IMR-90 (cell line): ENCODE data around the gene KBTBD12. TPM values are rescaled to one million over a fixed set of nuclear protein-coding genes. Genes with fewer than 3 reads are reported as not detected.

ENCODE experiments used
- ATAC-seq: fragments of 200-7000 bp; cut with Tn5 transposase; 2 replicates; pipeline ENCODE4 v1.9.1; 2020; ENCODE audit warnings: low read depth, mild to moderate bottlenecking, moderate library complexity
- BruUV-seq: library from RNA; stranded (reverse); fragments of 400-500 nt; replicated peaks from 2 replicates; lab custom pipeline; 2021; lab: Mats Ljungman, UMichigan
- CTCF ChIA-PET: fragments of 300-600 bp; formaldehyde crosslinking; extraction: SDS; loops from one replicate; lab custom pipeline; 2021; ENCODE audit warnings: antibody characterized with exemption; lab: Yijun Ruan, JAX
- POLR2A ChIA-PET: fragments of 300-600 bp; sonication (Branson Sonifier 250); formaldehyde crosslinking; loops from one replicate; lab custom pipeline; 2022; ENCODE audit warnings: antibody characterized with exemption; ENCODE audit not compliant: unreplicated experiment; lab: Charles Lee
- DNase-seq: peaks from one replicate; pipeline ENCODE4 v3.0.0; 2013
- H2AFZ ChIP-seq: replicated peaks from 2 replicates; pipeline ENCODE3; 2013; ENCODE audit warnings: low read length, mild to moderate bottlenecking; ENCODE audit not compliant: poor library complexity
- H2AK5ac ChIP-seq: 2 replicates; pipeline ENCODE4 v1.6.1; 2013; ENCODE audit warnings: low read depth, low read length, inconsistent platforms
- H2AK9ac ChIP-seq: replicated peaks from 2 replicates; pipeline ENCODE3; 2013; ENCODE audit warnings: mild to moderate bottlenecking, low read depth, low read length, moderate library complexity; ENCODE audit not compliant: poor library complexity
- H2BK120ac ChIP-seq: 2 replicates; pipeline ENCODE4 v1.6.1; 2013; ENCODE audit warnings: low read depth, low read length, inconsistent platforms
- H2BK15ac ChIP-seq: 3 replicates; pipeline ENCODE4 v1.6.1; 2013; ENCODE audit warnings: low read depth, low read length, inconsistent platforms
- H2BK20ac ChIP-seq: 2 replicates; pipeline ENCODE4 v1.6.1; 2013; ENCODE audit warnings: low read depth, mild to moderate bottlenecking, inconsistent platforms, low read length, moderate library complexity
- H2BK5ac ChIP-seq: 2 replicates; pipeline ENCODE4 v1.6.1; 2013; ENCODE audit warnings: mild to moderate bottlenecking, low read depth, low read length, inconsistent platforms; ENCODE audit not compliant: poor library complexity, severe bottlenecking
- H3K14ac ChIP-seq: replicated peaks from 2 replicates; pipeline ENCODE4 v1.6.1; 2013; ENCODE audit warnings: low read depth, low read length, inconsistent platforms
- H3K18ac ChIP-seq: 2 replicates; pipeline ENCODE4 v1.6.1; 2013; ENCODE audit warnings: low read depth, low read length, control low read depth
- H3K23ac ChIP-seq: 2 replicates; pipeline ENCODE4 v1.6.1; 2013; ENCODE audit warnings: low read depth, low read length, inconsistent platforms
- H3K27ac ChIP-seq: 2 replicates; pipeline ENCODE4 v1.5.1; 2013; ENCODE audit warnings: mild to moderate bottlenecking, control low read depth, low read length; ENCODE audit not compliant: insufficient read depth
- H3K27me3 ChIP-seq: 2 replicates; pipeline ENCODE4 v1.6.1; 2013; ENCODE audit warnings: low read length; ENCODE audit not compliant: control insufficient read depth, insufficient read depth
- H3K36me3 ChIP-seq: 2 replicates; pipeline ENCODE4 v1.6.1; 2013; ENCODE audit warnings: low read length, mixed read lengths; ENCODE audit not compliant: control insufficient read depth, insufficient read depth
- H3K4ac ChIP-seq: 2 replicates; pipeline ENCODE4 v1.6.1; 2013; ENCODE audit warnings: low read depth, low read length, inconsistent platforms
- H3K4me1 ChIP-seq: 2 replicates; pipeline ENCODE4 v1.6.1; 2013; ENCODE audit warnings: low read length, mixed read lengths; ENCODE audit not compliant: control insufficient read depth, insufficient read depth
- H3K4me2 ChIP-seq: 2 replicates; pipeline ENCODE4 v1.6.1; 2013; ENCODE audit warnings: low read depth, mild to moderate bottlenecking, control low read depth, low read length, moderate library complexity
- H3K4me3 ChIP-seq: 2 replicates; pipeline ENCODE4 v1.5.1; 2013; ENCODE audit warnings: low read depth, mild to moderate bottlenecking, control low read depth, low read length, moderate library complexity; ENCODE audit not compliant: insufficient read depth
- H3K56ac ChIP-seq: 2 replicates; pipeline ENCODE4 v1.6.1; 2013; ENCODE audit warnings: low read length, inconsistent platforms; ENCODE audit not compliant: insufficient read depth; ENCODE audit errors: extremely low read depth
- H3K79me1 ChIP-seq, 2 experiments: 2 replicates each; pipeline ENCODE4 v1.6.1; 2013; ENCODE audit warnings: low read length in 2 of 2, inconsistent platforms in 1 of 2, low read depth in 1 of 2
- H3K9ac ChIP-seq: 2 replicates; pipeline ENCODE4 v1.6.1; 2013; ENCODE audit warnings: low read depth, low read length, control low read depth
- H3K9me1 ChIP-seq: 2 replicates; pipeline ENCODE4 v1.6.1; 2013; ENCODE audit warnings: low read length, inconsistent platforms; ENCODE audit not compliant: insufficient read depth
- H3K9me3 ChIP-seq: 2 replicates; pipeline ENCODE4 v1.6.1; 2013; ENCODE audit warnings: low read length; ENCODE audit not compliant: control insufficient read depth, insufficient read depth
- H4K20me1 ChIP-seq: 2 replicates; pipeline ENCODE4 v1.6.1; 2013; ENCODE audit warnings: low read length, inconsistent platforms; ENCODE audit not compliant: insufficient read depth
- H4K5ac ChIP-seq: 2 replicates; pipeline ENCODE4 v1.6.1; 2013; ENCODE audit warnings: mild to moderate bottlenecking, low read depth, low read length, control low read depth
- H4K8ac ChIP-seq, 2 experiments: 2 replicates each; pipeline ENCODE4 v1.6.1; 2013; ENCODE audit warnings: low read depth in 2 of 2, low read length in 2 of 2, control low read depth in 1 of 2, inconsistent platforms in 1 of 2
- H4K91ac ChIP-seq: 2 replicates; pipeline ENCODE4 v1.6.1; 2013; ENCODE audit warnings: low read depth, low read length, inconsistent platforms; ENCODE audit not compliant: insufficient read depth
- CTCF ChIP-seq: conservative IDR thresholded peaks from 2 replicates; pipeline ENCODE4 v1.5.1; 2012; ENCODE audit warnings: mild to moderate bottlenecking, low read depth, low read length, improper control_type of control experiment
- MAFK ChIP-seq: IDR thresholded peaks from 2 replicates; pipeline ENCODE4 v1.6.1; 2012; ENCODE audit warnings: low read depth, low read length, improper control_type of control experiment
- RAD21 ChIP-seq: IDR thresholded peaks from 2 replicates; pipeline ENCODE4 v1.6.1; 2012; ENCODE audit warnings: low read length, improper control_type of control experiment
- RCOR1 ChIP-seq: IDR thresholded peaks from 2 replicates; pipeline ENCODE4 v1.6.1; 2012; ENCODE audit warnings: mild to moderate bottlenecking, low read length, improper control_type of control experiment; ENCODE audit not compliant: insufficient replicate concordance
- WGBS, 2 experiments: methylation state at CpG; one replicate each; pipeline versions ENCODE4 v1.1.5 to v1.1.7; 2013; ENCODE audit warnings: missing lambda C conversion rate in 2 of 2; ENCODE audit not compliant: insufficient read length in 1 of 2; ENCODE audit errors: extremely low coverage in 2 of 2; 5-methylcytosine and 5-hydroxymethylcytosine counted together
- dilution Hi-C: fragments of 300-500 bp; cut with HindIII; formaldehyde crosslinking; loops from one replicate; pipeline ENCODE4 v1.14.3; 2018; ENCODE audit warnings: low sequenced_read_pairs; ENCODE audit not compliant: unreplicated experiment
- in situ Hi-C: fragments of 300-500 bp; cut with MboI; formaldehyde crosslinking; loops from 3 replicates; pipeline ENCODE4 v1.14.3; 2019; ENCODE audit warnings: low sequenced_read_pairs, inconsistent platforms, mixed read lengths
- intact Hi-C: fragments of 100-400 bp; cut with micrococcal nuclease; formaldehyde crosslinking; loops from 2 replicates; pipeline ENCODE4 v1.10.0; 2022
- polyA plus RNA-seq, 3 experiments: library from polyadenylated mRNA; depleted of rRNA; stranded (reverse); fragments of >200 nt; gene quantifications; 2 replicates each; pipeline ENCODE4 v1.2.3, GENCODE V29; 2012; ENCODE audit warnings: low replicate concordance in 1 of 3
- total RNA-seq: library from RNA; depleted of rRNA; stranded (reverse); fragments of >200 nt; gene quantifications from 2 replicates; pipeline ENCODE4 v1.2.3, GENCODE V29; 2012

KBTBD12 gene
- total and polyA plus RNA-seq, 2 of the 4 experiments (the other 2 are of a cell fraction), result not detected

GRCh38 chr3:127886231-127886955 lies 28.6 kb upstream of the KBTBD12 start:
- Histone ChIP-seq H2BK120ac (no peak overlapping the region), H2BK5ac (no peak overlapping the region), H2BK15ac (no peak overlapping the region), H4K8ac (no peak overlapping the region), H3K4ac (no peak overlapping the region), H4K91ac (no peak overlapping the region), H3K14ac (no peak overlapping the region), H3K4me3 (no peak overlapping the region), H3K4me2 (no peak overlapping the region), H3K4me1 (no peaks in the 10 kb centered on the region), H3K27ac (no peak overlapping the region), H2AK5ac (no peak overlapping the region), H2BK20ac (no peak overlapping the region), H3K9me3 (peaks cover 5% of the 10 kb centered on the region; the same call in 1 of the 2 replicates), H3K23ac (no peak overlapping the region), H3K27me3 (peaks cover 24% of the 10 kb centered on the region), H3K79me1 (no peaks in the 10 kb centered on the region), H3K56ac (no peak overlapping the region), H4K5ac (no peak overlapping the region), H4K20me1 (no peaks in the 10 kb centered on the region), H3K9me1 (no peaks in the 10 kb centered on the region), H2AK9ac (no peak overlapping the region), H3K18ac (no peak overlapping the region), H3K9ac (no peak overlapping the region), H3K36me3 (no peaks in the 10 kb centered on the region), H2AFZ (no peak overlapping the region)
- WGBS, 2 experiments, result 54% methylated on average over 4 of the region's 9 CpGs; no CpG with 5 or more reads in 1 of the 2 experiments
- POLR2A ChIA-PET, result no interaction called here
- no TSS peak for BruUV-seq
- CTCF ChIA-PET, result no interaction called here
- intact Hi-C loops (no loop called here), in situ Hi-C loops (no loop called here), dilution Hi-C loops (no loop called here)
- ATAC-seq (no peak), DNase-seq (no peak)
- TF ChIP-seq MAFK (no peak), RAD21 (no peak), RCOR1 (no peak), CTCF (no peak)
